Measurements from ENCODE around the gene CDKN2AIPNL.
"Not testable (repeated sequence)": the region's sequence is repeated elsewhere in the genome, so short reads cannot be mapped to it uniquely, and the experiment has no call there.

Gene CDKN2AIPNL

DNA sequence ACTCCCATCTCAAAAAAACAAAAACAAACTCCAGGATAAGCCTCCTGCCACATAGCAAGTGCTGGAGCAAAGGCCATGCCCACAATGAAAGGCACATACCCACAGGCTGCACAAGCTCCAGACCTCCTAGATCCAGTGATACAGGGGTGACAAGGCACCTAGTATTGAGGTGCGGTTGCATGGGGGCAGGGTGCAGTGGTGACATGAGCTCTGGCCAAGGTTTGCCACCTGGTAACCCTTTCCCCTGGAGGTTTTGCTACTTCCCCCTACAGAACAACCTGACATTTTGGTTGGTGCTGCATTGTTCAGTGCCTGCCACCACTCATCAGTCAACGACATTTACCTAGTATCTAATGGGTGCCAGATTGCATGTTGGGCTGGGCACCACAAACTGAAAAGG lies 14.5 kb downstream of the CDKN2AIPNL start:
- no peak for DNase-seq

- DNase-seq: no peak
Observed at GRCh38 chr5:134396274-134396673, 15.4 kb downstream of the CDKN2AIPNL start.

DNA sequence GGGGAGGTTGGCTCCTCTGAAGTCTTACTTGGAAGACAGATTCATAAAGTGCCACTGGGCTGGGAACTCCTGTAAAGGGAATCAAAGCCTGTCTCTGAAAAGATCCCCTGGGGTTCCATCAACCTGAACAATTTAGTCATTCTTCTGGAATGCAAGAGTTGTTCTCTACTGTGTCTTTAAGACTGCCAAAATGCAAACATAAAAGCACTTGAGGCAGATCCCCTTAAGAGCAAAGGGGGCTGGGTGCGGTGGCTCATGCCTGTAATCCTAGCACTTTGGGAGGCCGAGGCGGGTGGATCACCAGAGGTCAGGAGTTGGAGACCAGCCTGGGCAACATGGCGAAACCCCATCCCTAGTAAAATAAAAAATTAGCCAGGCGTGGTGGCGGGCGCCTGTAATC lies 16.7 kb downstream of the CDKN2AIPNL start:
- DNase-seq: no peak

DNA sequence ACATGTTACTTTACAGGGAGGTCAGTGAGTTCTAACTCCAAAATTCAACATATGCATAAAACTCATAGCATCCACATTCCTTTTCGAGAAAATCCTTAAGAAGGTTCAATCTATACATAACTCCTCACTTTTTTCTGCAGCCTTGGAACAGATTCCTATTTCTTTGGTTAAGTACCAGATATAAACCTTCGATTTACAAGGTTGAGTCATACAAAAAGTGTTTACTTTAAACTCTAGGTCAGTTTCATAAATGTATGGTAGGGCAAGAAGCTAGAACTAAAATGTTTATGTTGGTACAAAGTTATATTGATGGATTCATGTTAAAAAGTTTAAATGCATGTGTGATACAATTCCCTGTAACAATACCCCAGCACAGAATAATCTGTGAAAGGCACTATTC lies 19.4 kb downstream of the CDKN2AIPNL start:
- DNase-seq: no peak

GRCh38 chr5:134387443-134387842 lies 24.2 kb downstream of the CDKN2AIPNL start:
- no peak for DNase-seq

- no peak for DNase-seq
Observed at GRCh38 chr5:134383980-134384697, 27.5 kb downstream of the CDKN2AIPNL start.

- not testable (repeated sequence) for DNase-seq
Observed at GRCh38 chr5:134382204-134382603, 29.5 kb downstream of the CDKN2AIPNL start.

DNA sequence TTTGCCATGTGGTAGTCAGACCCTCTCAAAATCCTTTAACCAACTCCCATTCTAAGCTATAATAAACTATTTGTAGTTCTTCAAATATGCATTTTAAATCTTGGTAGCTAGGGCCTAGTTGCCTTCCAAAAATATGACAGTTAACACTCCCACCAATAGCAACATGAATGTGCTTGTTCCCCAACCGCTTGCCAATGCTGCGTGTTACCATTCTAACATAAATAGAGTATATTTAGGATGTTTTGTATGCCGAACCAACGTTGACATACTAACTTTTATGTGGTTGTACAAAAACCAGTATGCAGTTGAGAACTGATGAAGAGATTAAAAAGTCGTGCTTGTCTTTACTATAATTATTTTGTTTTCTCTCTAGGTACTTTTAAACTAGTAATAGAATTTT lies 31.3 kb downstream of the CDKN2AIPNL start:
- DNase-seq: no peak

DNA sequence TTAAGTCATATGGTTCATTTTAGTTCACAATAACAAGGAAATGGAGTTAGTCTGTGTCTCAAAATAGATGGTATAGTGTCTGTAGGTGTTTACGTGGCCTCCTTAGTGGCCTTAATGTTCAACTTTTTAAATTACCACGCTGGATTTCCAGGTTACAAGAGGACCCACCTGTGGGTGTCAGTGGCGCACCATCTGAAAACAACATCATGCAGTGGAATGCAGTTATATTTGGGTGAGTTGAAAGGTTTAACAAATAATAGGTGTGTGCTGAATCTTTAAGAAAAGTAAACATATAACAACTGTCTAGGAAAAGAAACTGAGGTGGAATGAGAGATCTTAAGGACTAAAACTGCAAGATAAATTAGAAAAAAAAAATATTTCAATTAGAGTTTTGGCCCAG lies 37.4 kb downstream of the CDKN2AIPNL start:
- DNase-seq: peak; percentile 20

- not testable (repeated sequence) for DNase-seq
Observed at GRCh38 chr5:134373633-134374032, 38.0 kb downstream of the CDKN2AIPNL start.

DNA sequence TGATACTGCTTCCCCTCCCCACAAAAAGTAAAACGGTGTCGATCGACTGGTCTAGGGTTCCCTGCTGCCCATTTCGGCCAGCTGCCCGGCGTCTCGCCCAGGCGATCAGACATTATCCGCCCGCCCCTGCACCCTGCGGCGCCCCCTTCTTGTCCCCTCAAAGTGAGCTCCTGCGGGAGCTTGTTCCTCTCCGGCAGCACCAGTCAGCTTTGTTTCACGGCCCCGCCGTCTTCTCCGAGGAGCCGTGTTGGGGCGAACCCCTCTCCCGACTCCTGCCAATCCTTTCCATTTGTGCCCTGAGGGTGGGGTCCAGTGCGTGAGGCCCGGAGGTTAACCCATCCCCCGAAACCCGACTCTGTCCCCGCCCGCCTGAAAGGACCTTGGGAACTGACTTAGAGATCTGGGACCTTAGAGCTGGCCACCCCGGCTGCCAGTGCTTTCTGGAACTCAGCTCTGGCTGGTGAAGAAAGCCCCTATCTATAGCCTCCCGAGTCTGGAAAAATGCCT lies 39.8 kb downstream of the CDKN2AIPNL start:
- peak; percentile 35 for DNase-seq

DNA sequence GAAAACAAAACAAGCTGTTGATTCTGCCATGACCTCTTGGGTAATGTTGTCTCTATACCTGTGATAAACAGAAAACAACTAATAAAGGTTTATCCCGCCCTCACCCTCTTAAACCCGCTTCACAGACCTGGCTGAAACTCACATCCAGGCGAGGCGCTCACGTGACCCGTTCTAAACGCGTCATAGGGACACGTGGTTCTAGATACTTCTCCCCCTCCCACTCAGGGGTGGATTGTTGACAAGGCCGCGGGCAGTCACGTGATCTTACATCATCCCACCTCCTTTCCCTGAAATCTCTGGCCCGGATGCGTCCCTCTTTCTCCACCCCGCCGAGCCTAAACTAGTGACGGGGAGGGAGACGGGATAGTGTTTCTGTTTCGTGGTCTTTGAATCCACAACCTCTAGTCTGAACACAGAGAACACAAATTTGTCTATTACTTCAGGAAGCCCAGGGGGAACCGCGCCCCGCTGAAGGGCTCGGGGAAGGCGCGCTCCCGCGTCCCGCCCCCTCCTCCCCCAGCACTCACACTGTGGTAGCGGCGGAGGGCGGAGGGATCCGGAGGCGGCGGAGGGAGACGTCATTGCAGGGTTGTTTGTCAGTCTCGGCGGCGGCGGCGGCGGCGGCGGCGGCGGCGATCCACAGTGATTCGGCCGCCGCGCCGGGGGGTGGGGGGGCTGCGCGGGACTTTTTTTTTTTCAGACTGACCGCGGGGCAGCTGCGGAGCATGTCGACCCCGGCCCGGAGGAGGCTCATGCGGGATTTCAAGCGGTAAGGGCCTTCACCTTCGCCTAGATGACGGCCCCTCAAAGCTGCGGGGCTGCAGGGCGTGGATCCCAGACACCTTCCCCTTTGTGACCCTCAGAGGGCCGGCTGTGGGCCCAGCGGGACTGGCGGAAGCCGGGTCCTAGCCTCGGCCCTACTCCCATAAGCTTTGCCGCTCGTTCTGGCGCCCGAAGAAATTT lies 40.5 kb downstream of the CDKN2AIPNL start, which contains the start of gene UBE2B:
TSS of gene UBE2B (plus strand) at position 699 of the 963 bp plus-strand sequence. CDS start at position 726, 27 bp downstream.
- peak; percentile 97 for DNase-seq

DNA sequence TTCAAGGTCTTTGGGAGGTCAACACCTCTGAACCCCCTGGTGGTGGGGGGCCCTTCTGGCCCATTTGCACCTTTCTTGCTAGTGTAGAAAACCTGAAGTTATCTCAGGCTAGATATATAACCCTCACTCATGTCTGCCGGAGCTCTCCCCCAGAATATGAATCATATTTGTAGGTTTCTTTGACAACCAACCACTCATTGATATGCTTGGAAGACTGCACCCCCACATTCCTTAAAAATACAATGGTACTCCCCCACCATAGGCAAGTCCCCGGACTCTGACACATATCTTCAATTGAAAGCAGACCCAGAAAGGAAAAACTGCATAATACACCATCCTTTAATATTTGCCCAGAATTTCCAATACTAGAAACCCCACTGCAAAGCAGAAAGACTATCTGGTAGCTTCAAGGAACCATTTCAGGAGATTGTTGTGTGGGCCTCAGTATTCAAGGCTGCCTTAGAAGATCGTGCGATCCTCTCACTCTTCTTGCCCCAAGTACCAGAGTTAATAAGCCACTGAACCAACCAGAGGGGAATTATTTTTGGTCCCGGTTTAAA lies 41.3 kb downstream of the CDKN2AIPNL start:
- no peak for DNase-seq

GRCh38 chr5:134365604-134366003 lies 46.1 kb downstream of the CDKN2AIPNL start:
- no peak for DNase-seq

- DNase-seq: no peak
Observed at GRCh38 chr5:134355681-134356080, 56.0 kb downstream of the CDKN2AIPNL start.

Data from CD4-positive, alpha-beta T cell treated with Interleukin-12 subunit alpha and Interleukin-12 subunit beta, for 1 hour (primary cell).